Astrocyte of the spinal cord (primary cell): ENCODE data around the gene INHBA.

Experiments
- DNase-seq: peaks from one replicate; pipeline ENCODE4 v3.0.0; 2011; ENCODE audit warnings: low read depth, low spot score
- H3K4me3 ChIP-seq: 2 replicates; pipeline ENCODE4 v1.5.1; 2011; ENCODE audit warnings: low read depth, mild to moderate bottlenecking, low read length, moderate library complexity
- CTCF ChIP-seq: IDR thresholded peaks from 2 replicates; pipeline ENCODE4 v1.5.1; 2012; ENCODE audit warnings: low read depth, mild to moderate bottlenecking, low read length, inconsistent platforms
- in situ Hi-C: cut with HindIII; loops from 2 replicates; pipeline ENCODE4 v1.10.0; 2017; ENCODE audit warnings: low sequenced_read_pairs

Gene INHBA

GRCh38 chr7:41699516-41699915 is 3.4 kb downstream of the INHBA start:
- peak; percentile 52 for DNase-seq
- no peak for TF ChIP-seq CTCF
- in situ Hi-C loops, result no loop called here
- peak overlapping the region; percentile 79 for H3K4me3 ChIP-seq

GRCh38 chr7:41698726-41699125 is 4.2 kb downstream of the INHBA start:
- in situ Hi-C loops, result no loop called here
- peak; percentile 68 for DNase-seq
- TF ChIP-seq CTCF, result no peak
- peak overlapping the region; percentile 79 for H3K4me3 ChIP-seq

- in situ Hi-C loops, result no loop called here
- peak; percentile 38 for DNase-seq
- H3K4me3 ChIP-seq, result peak overlapping the region; percentile 79
- no peak for TF ChIP-seq CTCF
These were observed 4.8 kb downstream of the INHBA start for GRCh38 chr7:41698114-41698513.

- peak; percentile 71 for TF ChIP-seq CTCF
- H3K4me3 ChIP-seq, result peak overlapping the region; percentile 79
- peak; percentile 89 for DNase-seq
- in situ Hi-C loops, result no loop called here
These were observed 6.5 kb downstream of the INHBA start for GRCh38 chr7:41696323-41696916.

GRCh38 chr7:41695661-41696322 is 7.1 kb downstream of the INHBA start:
- in situ Hi-C loops, result no loop called here

GRCh38 chr7:41694495-41694894 is 8.4 kb downstream of the INHBA start:
- no peak for TF ChIP-seq CTCF
- in situ Hi-C loops, result no loop called here
- no peak overlapping the region for H3K4me3 ChIP-seq
- no peak for DNase-seq

More at GRCh38 chr7:41695661-41696322, 7.1 kb downstream of the INHBA start:
- H3K4me3 ChIP-seq, result peak overlapping the region; percentile 79
- no peak for DNase-seq
- TF ChIP-seq CTCF, result no peak
